Neutrophil (primary cell): ENCODE results near the gene TMEM221.
A peak's percentile ranks its signal among the peaks of the same experiment; 100 is the strongest.

Experiments
- H3K27ac ChIP-seq: fragments of 200-600 bp; sonication (generic); 2 replicates; pipeline ENCODE4 v1.5.1; 2016; ENCODE audit warnings: mild to moderate bottlenecking, moderate library complexity
- H3K27me3 ChIP-seq: fragments of 200-600 bp; sonication (generic); 2 replicates; pipeline ENCODE4 v1.6.0; 2016; ENCODE audit warnings: mild to moderate bottlenecking
- H3K36me3 ChIP-seq: fragments of 200-600 bp; sonication (generic); 2 replicates; pipeline ENCODE4 v1.5.1; 2017
- H3K4me1 ChIP-seq, 2 experiments: fragments of 200-600 bp in 1 of 2; sonication (generic) in 1 of 2; 1 replicate in 1 of 2; 2 replicates in 1 of 2; pipeline versions ENCODE4 v1.5.1 to v1.6.1; 2013 to 2016; ENCODE audit warnings: low read depth in 1 of 2, low read length in 1 of 2, mild to moderate bottlenecking in 1 of 2, moderate library complexity in 1 of 2; ENCODE audit not compliant: control insufficient read depth in 1 of 2, insufficient read depth in 1 of 2
- H3K4me3 ChIP-seq, 2 experiments: fragments of 200-600 bp in 1 of 2; sonication (generic) in 1 of 2; 1 replicate in 1 of 2; 2 replicates in 1 of 2; pipeline ENCODE4 v1.5.1; 2013 to 2016; ENCODE audit warnings: low read depth in 1 of 2, low read length in 1 of 2, mild to moderate bottlenecking in 1 of 2, moderate library complexity in 1 of 2
- H3K9me3 ChIP-seq: fragments of 200-600 bp; sonication (generic); 2 replicates; pipeline ENCODE4 v1.5.1; 2016
- CTCF ChIP-seq: fragments of 200-600 bp; sonication (generic); IDR thresholded peaks from 2 replicates; pipeline ENCODE4 v1.5.1; 2016; ENCODE audit warnings: antibody characterized with exemption

TMEM221 gene

GRCh38 chr19:17394891-17395415, 53.5 kb downstream of the TMEM221 start:
- Histone ChIP-seq H3K9me3 (no peaks in the 10 kb centered on the region), H3K27me3 (peaks cover 32% of the 10 kb centered on the region), H3K27ac (peak overlapping the region; percentile 5), H3K4me3 (no peak overlapping the region), H3K4me1 (peaks cover 23 to 26% of the 10 kb centered on the region in 2 experiments), H3K36me3 (peaks cover 8% of the 10 kb centered on the region)
- TF ChIP-seq CTCF = peak; percentile 85

GRCh38 chr19:17393914-17394313, 54.6 kb downstream of the TMEM221 start, which contains the start of gene CCDC194:
Gene CCDC194 (minus strand): TSS chr19:17394196. CDS start chr19:17394158, 38 bp downstream.
- Histone ChIP-seq H3K4me1 (peaks cover 23 to 26% of the 10 kb centered on the region in 2 experiments), H3K36me3 (peaks cover 8% of the 10 kb centered on the region), H3K27ac (peak within 1 kb of the TSS; percentile 5), H3K27me3 (peaks cover 43% of the 10 kb centered on the region), H3K9me3 (no peaks in the 10 kb centered on the region), H3K4me3 (no peak within 1 kb of the TSS)
- no peak for TF ChIP-seq CTCF

- Histone ChIP-seq H3K4me1 (peaks cover 23 to 26% of the 10 kb centered on the region in 2 experiments), H3K9me3 (no peaks in the 10 kb centered on the region), H3K4me3 (no peak overlapping the region), H3K36me3 (peaks cover 8% of the 10 kb centered on the region), H3K27ac (no peak overlapping the region), H3K27me3 (peaks cover 52% of the 10 kb centered on the region)
- no peak for TF ChIP-seq CTCF
Measured at GRCh38 chr19:17393002-17393401, 55.5 kb downstream of the TMEM221 start.

GRCh38 chr19:17391371-17392151, 56.9 kb downstream of the TMEM221 start:
- no peak for TF ChIP-seq CTCF
- H3K27me3 ChIP-seq = peaks cover 55% of the 10 kb centered on the region

GRCh38 chr19:17390665-17391370, 57.6 kb downstream of the TMEM221 start:
- Histone ChIP-seq H3K4me3 (peak overlapping the region; percentile 24 to 45), H3K27ac (no peak overlapping the region), H3K4me1 (peaks cover 23 to 26% of the 10 kb centered on the region in 2 experiments), H3K27me3 (peaks cover 55% of the 10 kb centered on the region), H3K9me3 (no peaks in the 10 kb centered on the region), H3K36me3 (no peaks in the 10 kb centered on the region)
- peak; percentile 54 for TF ChIP-seq CTCF

More at GRCh38 chr19:17391371-17392151, 56.9 kb downstream of the TMEM221 start:
- H3K27ac ChIP-seq = no peak overlapping the region
- H3K9me3 ChIP-seq = no peaks in the 10 kb centered on the region
- peaks cover 23 to 26% of the 10 kb centered on the region in 2 experiments for H3K4me1 ChIP-seq
- H3K4me3 ChIP-seq = peak overlapping the region; percentile 24 to 45
- no peaks in the 10 kb centered on the region for H3K36me3 ChIP-seq
